Measurements from ENCODE around the gene SGTA. TPM values are rescaled to one million over a fixed set of nuclear protein-coding genes. Genes with fewer than 3 reads are reported as not detected.

The SGTA gene
- total and polyA plus RNA-seq, 2 of the 4 experiments (the other 2 are of a cell fraction) = 17.4 to 72.9 TPM

- TF ChIP-seq MAZ (IDR thresholded peaks at IDR 0.05; ENCODE audit: borderline replicate concordance, low read depth, low read length) = no peak
- TF ChIP-seq POLR2A (IDR thresholded peaks at IDR 0.05; ENCODE audit: low read depth, low read length) = no peak
These were observed 12.7 kb downstream of the SGTA start (continued) for GRCh38 chr19:2770055-2771013.

GRCh38 chr19:2769218-2769617 lies 13.9 kb downstream of the SGTA start:
- Histone ChIP-seq H3K79me1 (ENCODE audit: low read depth in 1 of 2, low read length in 2 of 2) (peaks cover 0 to 49% of the 10 kb centered on the region in 2 experiments; a peak in 2 of 4 replicates), H3K36me3 (ENCODE audit: control insufficient read depth, insufficient read depth, low read length) (peaks cover 31% of the 10 kb centered on the region), H4K20me1 (ENCODE audit: insufficient read depth, low read length) (peaks cover 55% of the 10 kb centered on the region), H2AK5ac (ENCODE audit: low read depth, low read length) (no peak overlapping the region), H3K4me3 (ENCODE audit: insufficient read depth, low read depth, low read length) (no peak overlapping the region), H4K5ac (ENCODE audit: low read depth, low read length) (no peak overlapping the region), H2AFZ (replicated peaks; ENCODE audit: low read length, poor library complexity) (no peak overlapping the region), H3K4ac (ENCODE audit: low read depth, low read length) (no peak overlapping the region), H3K27me3 (ENCODE audit: control insufficient read depth, insufficient read depth, low read length) (no peaks in the 10 kb centered on the region), H3K9me3 (ENCODE audit: control insufficient read depth, insufficient read depth, low read length) (no peaks in the 10 kb centered on the region), H3K56ac (ENCODE audit: extremely low read depth, insufficient read depth, low read length) (no peak overlapping the region), H2BK15ac (ENCODE audit: low read depth, low read length) (no peak overlapping the region), H4K91ac (ENCODE audit: insufficient read depth, low read depth, low read length) (no peak overlapping the region), H2BK120ac (ENCODE audit: low read depth, low read length) (no peak overlapping the region), H3K23ac (ENCODE audit: low read depth, low read length) (no peak overlapping the region), H3K14ac (replicated peaks; ENCODE audit: low read depth, low read length) (no peak overlapping the region), H2BK20ac (ENCODE audit: low read depth, low read length) (no peak overlapping the region), H3K9ac (ENCODE audit: low read depth, low read length) (no peak overlapping the region), H3K4me2 (ENCODE audit: low read depth, low read length) (no peak overlapping the region), H3K27ac (ENCODE audit: insufficient read depth, low read length) (no peak overlapping the region), H4K8ac (ENCODE audit: low read depth in 2 of 2, low read length in 2 of 2) (no peak overlapping the region), H3K9me1 (ENCODE audit: insufficient read depth, low read length) (no peaks in the 10 kb centered on the region), H3K18ac (ENCODE audit: low read depth, low read length) (no peak overlapping the region), H3K4me1 (ENCODE audit: control insufficient read depth, insufficient read depth, low read length) (peaks cover 2% of the 10 kb centered on the region; the same call in 1 of the 2 replicates), H2BK5ac (ENCODE audit: low read depth, low read length, poor library complexity, severe bottlenecking) (no peak overlapping the region), H2AK9ac (replicated peaks; ENCODE audit: low read depth, low read length, poor library complexity) (no peak overlapping the region)
- ATAC-seq (ENCODE audit: low read depth) = no peak
- ChIA-PET POLR2A (ENCODE audit: unreplicated experiment) (no interaction called here), CTCF (no interaction called here)
- intact Hi-C loops (cut with micrococcal nuclease) (no loop called here), in situ Hi-C loops (cut with MboI; ENCODE audit: low sequenced_read_pairs) (no loop called here), dilution Hi-C loops (cut with HindIII; ENCODE audit: low sequenced_read_pairs, unreplicated experiment) (no loop called here)
- no TSS peak for BruUV-seq (replicated peaks)
- no peak for DNase-seq
- 100% methylated on average over 1 of the region's 8 CpGs; no CpG with 5 or more reads in 1 of the 2 experiments for WGBS, 2 experiments (ENCODE audit: extremely low coverage in 2 of 2, insufficient read length in 1 of 2)
- TF ChIP-seq RCOR1 (IDR thresholded peaks at IDR 0.05; ENCODE audit: insufficient replicate concordance, low read length) (no peak), USF2 (IDR thresholded peaks at IDR 0.05; ENCODE audit: low read depth, low read length) (no peak), CHD1 (IDR thresholded peaks at IDR 0.05; ENCODE audit: low read depth, low read length) (no peak), MAFK (IDR thresholded peaks at IDR 0.05; ENCODE audit: low read depth, low read length) (no peak), CTCF (conservative IDR thresholded peaks at IDR 0.05; ENCODE audit: low read depth, low read length) (no peak), BHLHE40 (IDR thresholded peaks at IDR 0.05; ENCODE audit: low read depth, low read length) (no peak), MXI1 (IDR thresholded peaks at IDR 0.05; ENCODE audit: borderline replicate concordance, low read depth, low read length) (no peak), RFX5 (IDR thresholded peaks at IDR 0.05; ENCODE audit: low read depth, low read length) (no peak), RAD21 (IDR thresholded peaks at IDR 0.05; ENCODE audit: low read length) (no peak), POLR2A (IDR thresholded peaks at IDR 0.05; ENCODE audit: low read depth, low read length) (no peak)
- TF ChIP-seq, protein P1, sequence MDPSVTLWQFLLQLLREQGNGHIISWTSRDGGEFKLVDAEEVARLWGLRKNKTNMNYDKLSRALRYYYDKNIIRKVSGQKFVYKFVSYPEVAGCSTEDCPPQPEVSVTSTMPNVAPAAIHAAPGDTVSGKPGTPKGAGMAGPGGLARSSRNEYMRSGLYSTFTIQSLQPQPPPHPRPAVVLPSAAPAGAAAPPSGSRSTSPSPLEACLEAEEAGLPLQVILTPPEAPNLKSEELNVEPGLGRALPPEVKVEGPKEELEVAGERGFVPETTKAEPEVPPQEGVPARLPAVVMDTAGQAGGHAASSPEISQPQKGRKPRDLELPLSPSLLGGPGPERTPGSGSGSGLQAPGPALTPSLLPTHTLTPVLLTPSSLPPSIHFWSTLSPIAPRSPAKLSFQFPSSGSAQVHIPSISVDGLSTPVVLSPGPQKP (IDR thresholded peaks at IDR 0.05; ENCODE audit: borderline replicate concordance, low read depth, low read length) = no peak

Data from IMR-90 (cell line).